SK-N-SH treated with all-trans-retinoic acid at 6 μM for 48 hours (cell line): ENCODE results near the gene TEX54.
"Not testable (repeated sequence)": the region's sequence is repeated elsewhere in the genome, so short reads cannot be mapped to it uniquely, and the experiment has no call there.

ENCODE experiments used
- ARNTL ChIP-seq: fragments of 450-650 bp; formaldehyde crosslinking; IDR thresholded peaks from 2 replicates; pipeline ENCODE4 v1.5.0; 2020; ENCODE audit warnings: low read depth, mild to moderate bottlenecking, moderate library complexity, borderline replicate concordance
- BACH2 ChIP-seq: fragments of 250-450 bp; sonication (Bioruptor Pico); IDR thresholded peaks from 2 replicates; pipeline ENCODE4 v1.9.0; 2021; ENCODE audit warnings: mild to moderate bottlenecking, borderline replicate concordance
- CSDC2 ChIP-seq: fragments of 250-450 bp; sonication (Bioruptor Pico); IDR thresholded peaks from 2 replicates; pipeline ENCODE4 v1.5.0; 2020; ENCODE audit warnings: mild to moderate bottlenecking, moderate library complexity
- ESRRG ChIP-seq: fragments of 250-450 bp; sonication (Bioruptor Pico); IDR thresholded peaks from 2 replicates; pipeline ENCODE4 v1.6.1; 2021; ENCODE audit warnings: mild to moderate bottlenecking
- GLIS3 ChIP-seq: fragments of 250-450 bp; sonication (Bioruptor Pico); IDR thresholded peaks from 2 replicates; pipeline ENCODE4 v1.5.0; 2020; ENCODE audit warnings: mild to moderate bottlenecking, moderate library complexity
- OSR1 ChIP-seq: fragments of 250-450 bp; sonication (Bioruptor Pico); IDR thresholded peaks from 2 replicates; pipeline ENCODE4 v1.8.0; 2022; ENCODE audit warnings: moderate library complexity, mild to moderate bottlenecking, inconsistent platforms
- RARB ChIP-seq: fragments of 250-450 bp; sonication (Bioruptor Pico); IDR thresholded peaks from 2 replicates; pipeline ENCODE4 v1.8.0; 2021; ENCODE audit warnings: mild to moderate bottlenecking, moderate library complexity
- TCF4 ChIP-seq: fragments of 250-450 bp; sonication (Bioruptor Pico); IDR thresholded peaks from 2 replicates; pipeline ENCODE4 v1.8.0; 2021; ENCODE audit warnings: mild to moderate bottlenecking, moderate library complexity, borderline replicate concordance
- ZFP30 ChIP-seq: fragments of 450-650 bp; formaldehyde crosslinking; IDR thresholded peaks from 2 replicates; pipeline ENCODE4 v1.5.0; 2022; ENCODE audit warnings: mild to moderate bottlenecking, moderate library complexity
- TF ChIP-seq, protein P1 (sequence below): fragments of 250-450 bp; sonication (Bioruptor Pico); IDR thresholded peaks from 2 replicates; pipeline ENCODE4 v1.5.0; 2020; ENCODE audit warnings: mild to moderate bottlenecking, moderate library complexity
- TF ChIP-seq, protein P2 (sequence below): fragments of 250-450 bp; sonication (Bioruptor Pico); IDR thresholded peaks from 2 replicates; pipeline ENCODE4 v1.5.1; 2021; ENCODE audit warnings: mild to moderate bottlenecking, moderate library complexity
- TF ChIP-seq, protein P3 (sequence below): fragments of 250-450 bp; sonication (Bioruptor Pico); IDR thresholded peaks from 2 replicates; pipeline ENCODE4 v1.8.0; 2020; ENCODE audit warnings: mild to moderate bottlenecking, moderate library complexity, borderline replicate concordance

DNA sequence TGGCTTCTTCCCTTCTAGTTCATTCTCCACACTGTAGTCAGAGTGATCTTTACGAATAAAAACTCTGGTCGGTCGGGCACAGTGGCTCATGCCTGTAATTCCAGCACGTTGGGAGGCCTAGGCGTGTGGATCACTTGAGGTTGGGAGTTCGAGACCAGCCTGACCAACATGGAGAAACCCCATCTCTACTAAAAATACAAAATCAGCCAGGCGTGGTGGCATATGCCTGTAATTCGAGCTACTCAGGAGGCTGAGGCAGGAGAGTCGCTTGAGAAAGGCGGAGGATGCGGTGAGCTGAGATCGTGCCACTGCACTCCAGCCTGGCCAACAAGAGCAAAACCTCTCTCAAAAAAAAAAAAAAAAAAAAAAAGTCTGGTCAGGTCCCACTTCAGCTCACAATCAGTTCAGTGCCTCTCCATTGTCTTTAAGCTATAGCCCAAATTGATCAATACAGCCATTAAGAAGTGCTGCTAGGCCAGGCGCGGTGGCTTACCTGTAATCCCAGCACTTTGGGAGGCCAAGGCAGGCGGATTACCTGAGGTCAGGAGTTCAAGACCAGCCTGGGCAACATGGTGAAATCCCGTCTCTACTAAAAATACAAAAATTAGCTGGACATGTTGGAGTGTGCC lies 29.0 kb upstream of the TEX54 start:
- not testable (repeated sequence) for TF ChIP-seq RARB (CRISPR knock-in tag); CSDC2 (CRISPR knock-in tag); ESRRG (CRISPR knock-in tag); BACH2 (CRISPR knock-in tag); ZFP30 (CRISPR knock-in tag); GLIS3 (CRISPR knock-in tag); OSR1; ARNTL (CRISPR knock-in tag); TCF4 (CRISPR knock-in tag)
- TF ChIP-seq, protein P1, sequence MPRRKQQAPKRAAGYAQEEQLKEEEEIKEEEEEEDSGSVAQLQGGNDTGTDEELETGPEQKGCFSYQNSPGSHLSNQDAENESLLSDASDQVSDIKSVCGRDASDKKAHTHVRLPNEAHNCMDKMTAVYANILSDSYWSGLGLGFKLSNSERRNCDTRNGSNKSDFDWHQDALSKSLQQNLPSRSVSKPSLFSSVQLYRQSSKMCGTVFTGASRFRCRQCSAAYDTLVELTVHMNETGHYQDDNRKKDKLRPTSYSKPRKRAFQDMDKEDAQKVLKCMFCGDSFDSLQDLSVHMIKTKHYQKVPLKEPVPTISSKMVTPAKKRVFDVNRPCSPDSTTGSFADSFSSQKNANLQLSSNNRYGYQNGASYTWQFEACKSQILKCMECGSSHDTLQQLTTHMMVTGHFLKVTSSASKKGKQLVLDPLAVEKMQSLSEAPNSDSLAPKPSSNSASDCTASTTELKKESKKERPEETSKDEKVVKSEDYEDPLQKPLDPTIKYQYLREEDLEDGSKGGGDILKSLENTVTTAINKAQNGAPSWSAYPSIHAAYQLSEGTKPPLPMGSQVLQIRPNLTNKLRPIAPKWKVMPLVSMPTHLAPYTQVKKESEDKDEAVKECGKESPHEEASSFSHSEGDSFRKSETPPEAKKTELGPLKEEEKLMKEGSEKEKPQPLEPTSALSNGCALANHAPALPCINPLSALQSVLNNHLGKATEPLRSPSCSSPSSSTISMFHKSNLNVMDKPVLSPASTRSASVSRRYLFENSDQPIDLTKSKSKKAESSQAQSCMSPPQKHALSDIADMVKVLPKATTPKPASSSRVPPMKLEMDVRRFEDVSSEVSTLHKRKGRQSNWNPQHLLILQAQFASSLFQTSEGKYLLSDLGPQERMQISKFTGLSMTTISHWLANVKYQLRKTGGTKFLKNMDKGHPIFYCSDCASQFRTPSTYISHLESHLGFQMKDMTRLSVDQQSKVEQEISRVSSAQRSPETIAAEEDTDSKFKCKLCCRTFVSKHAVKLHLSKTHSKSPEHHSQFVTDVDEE: not testable (repeated sequence)
- TF ChIP-seq, protein P2, sequence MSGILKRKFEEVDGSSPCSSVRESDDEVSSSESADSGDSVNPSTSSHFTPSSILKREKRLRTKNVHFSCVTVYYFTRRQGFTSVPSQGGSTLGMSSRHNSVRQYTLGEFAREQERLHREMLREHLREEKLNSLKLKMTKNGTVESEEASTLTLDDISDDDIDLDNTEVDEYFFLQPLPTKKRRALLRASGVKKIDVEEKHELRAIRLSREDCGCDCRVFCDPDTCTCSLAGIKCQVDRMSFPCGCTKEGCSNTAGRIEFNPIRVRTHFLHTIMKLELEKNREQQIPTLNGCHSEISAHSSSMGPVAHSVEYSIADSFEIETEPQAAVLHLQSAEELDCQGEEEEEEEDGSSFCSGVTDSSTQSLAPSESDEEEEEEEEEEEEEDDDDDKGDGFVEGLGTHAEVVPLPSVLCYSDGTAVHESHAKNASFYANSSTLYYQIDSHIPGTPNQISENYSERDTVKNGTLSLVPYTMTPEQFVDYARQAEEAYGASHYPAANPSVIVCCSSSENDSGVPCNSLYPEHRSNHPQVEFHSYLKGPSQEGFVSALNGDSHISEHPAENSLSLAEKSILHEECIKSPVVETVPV (CRISPR knock-in tag): not testable (repeated sequence)
- TF ChIP-seq, protein P3, sequence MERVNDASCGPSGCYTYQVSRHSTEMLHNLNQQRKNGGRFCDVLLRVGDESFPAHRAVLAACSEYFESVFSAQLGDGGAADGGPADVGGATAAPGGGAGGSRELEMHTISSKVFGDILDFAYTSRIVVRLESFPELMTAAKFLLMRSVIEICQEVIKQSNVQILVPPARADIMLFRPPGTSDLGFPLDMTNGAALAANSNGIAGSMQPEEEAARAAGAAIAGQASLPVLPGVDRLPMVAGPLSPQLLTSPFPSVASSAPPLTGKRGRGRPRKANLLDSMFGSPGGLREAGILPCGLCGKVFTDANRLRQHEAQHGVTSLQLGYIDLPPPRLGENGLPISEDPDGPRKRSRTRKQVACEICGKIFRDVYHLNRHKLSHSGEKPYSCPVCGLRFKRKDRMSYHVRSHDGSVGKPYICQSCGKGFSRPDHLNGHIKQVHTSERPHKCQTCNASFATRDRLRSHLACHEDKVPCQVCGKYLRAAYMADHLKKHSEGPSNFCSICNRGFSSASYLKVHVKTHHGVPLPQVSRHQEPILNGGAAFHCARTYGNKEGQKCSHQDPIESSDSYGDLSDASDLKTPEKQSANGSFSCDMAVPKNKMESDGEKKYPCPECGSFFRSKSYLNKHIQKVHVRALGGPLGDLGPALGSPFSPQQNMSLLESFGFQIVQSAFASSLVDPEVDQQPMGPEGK: not testable (repeated sequence)
